Neural progenitor cell (in vitro differentiated cells): ENCODE measurements around the gene PRR7.

Experiments used
- CTCF ChIP-seq: fragments of 200-600 bp; sonication (generic); IDR thresholded peaks from 2 replicates; pipeline ENCODE4 v1.5.1; 2017; ENCODE audit warnings: antibody characterized with exemption, mild to moderate bottlenecking
- EZH2 ChIP-seq: fragments of 200-600 bp; sonication (generic); IDR thresholded peaks from 2 replicates; pipeline ENCODE4 v1.6.1; 2017; ENCODE audit warnings: antibody characterized with exemption, mild to moderate bottlenecking, moderate library complexity

DNA sequence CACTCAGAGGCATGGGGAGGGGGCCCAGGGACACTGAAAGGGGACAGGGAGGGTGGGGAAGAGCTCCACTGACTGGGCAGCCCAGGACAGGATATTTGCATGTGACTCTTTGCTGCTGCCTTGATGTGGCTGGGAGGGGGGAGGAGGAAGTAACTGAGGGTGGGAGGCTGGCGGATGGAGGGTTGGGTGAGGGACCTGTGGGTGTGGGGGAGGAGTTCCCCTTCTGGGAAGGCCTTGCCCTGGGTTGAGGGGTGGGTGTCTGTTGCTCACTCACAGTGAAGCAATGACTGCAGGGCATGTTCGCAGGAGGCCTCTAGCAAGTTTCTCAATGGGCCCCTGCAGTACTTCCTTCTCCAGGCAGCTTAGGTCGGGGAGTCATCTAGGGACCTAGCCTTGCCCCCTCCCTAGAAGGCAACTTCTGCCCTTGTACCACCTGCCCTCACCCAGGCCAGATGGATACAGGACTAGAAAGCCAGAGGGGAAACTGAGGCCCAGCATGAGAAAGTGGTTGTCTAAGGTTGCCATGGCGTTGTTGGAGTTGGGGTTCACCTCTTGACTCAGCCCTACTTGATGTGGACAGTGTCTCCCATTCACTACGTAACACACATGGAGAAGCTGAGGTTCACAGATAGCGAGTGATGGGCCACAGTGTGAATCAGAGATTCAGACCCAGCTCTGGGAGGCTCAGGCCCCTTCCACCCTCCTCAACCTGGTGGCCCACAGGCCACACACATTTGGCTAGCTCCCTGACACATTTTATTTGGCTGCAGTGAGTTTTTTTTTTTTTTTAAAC lies 17.2 kb upstream of the PRR7 start:
- TF ChIP-seq CTCF (no peak), EZH2 (no peak)
